Fibroblast of villous mesenchyme (primary cell): ENCODE results near the gene MASP1. TPM values are rescaled to one million over a fixed set of nuclear protein-coding genes. Genes with fewer than 3 reads are reported as not detected.

ENCODE experiments used
- DNase-seq: peaks from one replicate; pipeline ENCODE4 v3.0.0-alpha.2; 2010; ENCODE audit warnings: low read depth
- H3K4me3 ChIP-seq: 2 replicates; pipeline ENCODE4 v1.5.1; 2011; ENCODE audit warnings: low read depth, mild to moderate bottlenecking, low read length
- CTCF ChIP-seq: IDR thresholded peaks from 2 replicates; pipeline ENCODE4 v1.5.1; 2012; ENCODE audit warnings: low read depth, mild to moderate bottlenecking, low read length; ENCODE audit not compliant: insufficient read depth
- total RNA-seq: library from RNA; depleted of rRNA; stranded (reverse); fragments of >200 nt; gene quantifications from 2 replicates; pipeline ENCODE4 v1.2.3, GENCODE V29; 2012

The MASP1 gene
- total RNA-seq: 198 and 209 TPM in 2 replicates

- DNase-seq: peak; percentile 73
- no peak for TF ChIP-seq CTCF
- H3K4me3 ChIP-seq: peak within 1 kb of the TSS; percentile 74
Observed at GRCh38 chr3:187291512-187292132, at the start of gene MASP1. Gene MASP1, minus strand, starts transcription at chr3:187291737. Its CDS starts 105 bp downstream, at chr3:187291632.

GRCh38 chr3:187340578-187340977 lies 49.0 kb upstream of the MASP1 start:
- TF ChIP-seq CTCF: no peak
- DNase-seq: no peak

GRCh38 chr3:187336322-187336721 lies 44.8 kb upstream of the MASP1 start:
- TF ChIP-seq CTCF: no peak
- DNase-seq: no peak
- no peak overlapping the region for H3K4me3 ChIP-seq

More at GRCh38 chr3:187340578-187340977, 49.0 kb upstream of the MASP1 start:
- H3K4me3 ChIP-seq: no peak overlapping the region

GRCh38 chr3:187334904-187335303 lies 43.4 kb upstream of the MASP1 start:
- TF ChIP-seq CTCF: no peak
- no peak overlapping the region for H3K4me3 ChIP-seq
- no peak for DNase-seq

- H3K4me3 ChIP-seq: no peak overlapping the region
- no peak for TF ChIP-seq CTCF
- DNase-seq: no peak
Observed at GRCh38 chr3:187328691-187329090, 37.2 kb upstream of the MASP1 start.

GRCh38 chr3:187327845-187328244 lies 36.3 kb upstream of the MASP1 start:
- DNase-seq: no peak
- no peak for TF ChIP-seq CTCF

GRCh38 chr3:187325632-187326031 lies 34.1 kb upstream of the MASP1 start:
- H3K4me3 ChIP-seq: no peak overlapping the region
- no peak for TF ChIP-seq CTCF
- DNase-seq: no peak

More at GRCh38 chr3:187327845-187328244, 36.3 kb upstream of the MASP1 start:
- no peak overlapping the region for H3K4me3 ChIP-seq
